ENCODE measurements around the gene ZNRF3. TPM values are rescaled to one million over a fixed set of nuclear protein-coding genes. Genes with fewer than 3 reads are reported as not detected.
"Not testable (repeated sequence)": the region's sequence is repeated elsewhere in the genome, so short reads cannot be mapped to it uniquely, and the experiment has no call there.

Gene ZNRF3
- total and polyA plus RNA-seq, 5 donors = 4.0 to 9.4 (median 8.4) TPM

DNA sequence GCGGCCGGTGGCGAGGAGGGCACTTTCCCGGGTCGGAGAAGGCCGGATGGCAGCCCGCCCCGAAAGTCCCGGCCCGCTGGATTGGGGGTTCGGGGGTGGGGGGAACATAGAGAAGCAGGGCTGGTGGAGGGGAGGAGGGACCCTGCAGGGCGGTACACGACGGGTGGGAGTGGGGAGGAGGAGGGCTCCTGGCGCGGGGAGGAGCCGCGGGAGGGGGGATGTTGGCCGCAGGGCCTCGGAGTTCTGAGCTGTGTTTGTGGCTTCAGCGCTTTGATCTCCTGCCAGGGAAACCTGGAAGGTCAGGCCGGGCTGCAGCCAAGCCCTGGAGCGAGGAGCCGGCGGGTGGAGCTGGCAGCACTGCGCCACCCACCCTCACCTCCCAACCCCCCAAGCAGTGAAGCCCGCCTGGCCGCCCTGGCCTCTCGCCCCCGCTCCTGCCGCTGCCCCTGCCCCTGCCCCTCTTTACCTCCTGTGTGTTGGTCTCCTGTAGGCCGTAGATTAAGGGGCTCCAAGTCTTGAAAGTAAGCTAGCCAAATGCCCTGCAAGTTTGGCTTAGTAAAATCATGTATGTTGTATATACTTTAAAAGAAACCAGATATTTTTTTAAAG, 147.3 kb downstream of the ZNRF3 start:
- H3K4me3 ChIP-seq (ENCODE audit: low read length) = peak overlapping the region; percentile 63
- H3K9me3 ChIP-seq (ENCODE audit: control insufficient read depth, low read length) = no peaks in the 10 kb centered on the region
- WGBS = 6% methylated on average over 32 of the region's 32 CpGs
- H3K27me3 ChIP-seq (ENCODE audit: control insufficient read depth, insufficient read depth) = no peaks in the 10 kb centered on the region
- H3K27ac ChIP-seq (ENCODE audit: low read length) = no peak overlapping the region
- intact Hi-C loops (cut with DNase I) = loop anchor here in 1 of 4 donors (5.0 kb wide), 1 partner anchor 148 kb away; the partner anchor contains the start of gene ZNRF3
- DNase-seq = peak; percentile 80 to 86 (median 86)
- H3K4me1 ChIP-seq (ENCODE audit: control insufficient read depth, insufficient read depth, low read length) = peaks cover 4% of the 10 kb centered on the region
- ATAC-seq = peak; percentile 85 to 88

DNA sequence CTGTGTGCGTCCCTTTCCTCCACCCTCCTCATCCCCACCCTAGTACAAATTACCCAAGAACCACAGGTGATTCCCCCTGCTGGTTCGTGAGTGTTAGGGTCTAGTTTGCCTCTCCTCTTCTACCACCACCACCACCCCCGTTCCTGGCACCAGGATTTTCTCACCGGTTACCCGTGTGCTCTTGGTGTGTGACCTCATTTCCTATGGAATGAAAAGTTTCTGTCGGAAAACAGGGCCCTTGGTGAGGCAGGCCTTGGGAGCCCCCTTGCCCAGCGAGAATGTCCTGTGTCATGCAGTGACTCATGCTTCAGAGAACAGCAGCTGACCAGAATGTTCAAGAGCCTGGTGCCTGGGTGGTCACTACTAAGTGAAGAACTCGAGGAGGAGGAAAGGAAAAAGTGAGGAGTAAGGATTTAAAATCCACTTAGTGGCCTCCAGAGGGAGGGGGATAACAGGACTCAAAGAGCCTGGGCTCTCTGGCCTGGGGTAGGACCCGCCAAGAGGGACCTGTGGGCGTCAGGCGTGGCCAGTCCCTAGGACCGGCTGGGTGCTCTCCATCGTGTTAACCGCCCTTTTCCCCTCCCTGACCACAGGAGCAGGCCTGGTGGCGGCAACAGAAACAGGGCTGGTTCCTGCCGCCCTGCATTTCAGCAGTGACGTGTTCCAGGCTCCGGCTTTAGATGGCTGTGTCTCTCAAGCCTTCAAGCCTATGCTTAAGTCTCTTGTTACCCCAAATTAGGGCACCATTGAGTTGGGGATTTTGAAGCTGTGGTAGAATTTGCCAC, 148.0 kb downstream of the ZNRF3 start:
- no peaks in the 10 kb centered on the region for H3K27me3 ChIP-seq (ENCODE audit: control insufficient read depth, insufficient read depth)
- intact Hi-C loops (cut with DNase I) = loop anchor here in 1 of 4 donors (5.0 kb wide), 1 partner anchor 149 kb away; the partner anchor contains the start of gene ZNRF3
- DNase-seq = peak in 2 of 3 donors; percentile 70 to 78

DNA sequence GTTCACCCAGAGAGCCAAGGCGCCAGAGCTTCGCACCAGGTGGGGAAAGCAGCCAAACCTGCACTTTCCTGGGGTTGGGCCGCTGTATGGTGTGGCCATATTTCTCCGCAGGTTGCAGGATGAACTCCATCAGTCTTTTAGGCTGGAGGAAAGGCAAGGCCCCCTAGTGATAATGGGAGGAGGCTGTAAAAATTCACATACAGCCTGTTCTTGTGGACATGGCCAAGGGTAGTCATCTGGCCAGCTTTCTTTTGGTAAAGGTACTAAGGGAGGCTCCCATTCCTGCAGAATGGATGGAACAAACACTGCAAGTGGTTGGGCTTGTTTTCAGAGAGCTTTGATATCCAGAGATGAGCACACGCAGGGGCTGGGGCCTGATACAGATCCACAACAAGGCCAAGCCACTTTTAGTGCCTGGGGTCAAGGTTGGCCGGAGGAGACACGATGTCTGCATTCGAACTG, 148.7 kb downstream of the ZNRF3 start:
- no peaks in the 10 kb centered on the region for H3K9me3 ChIP-seq (ENCODE audit: control insufficient read depth, low read length)
- no peak for DNase-seq
- H3K4me1 ChIP-seq (ENCODE audit: control insufficient read depth, insufficient read depth, low read length) = peaks cover 4% of the 10 kb centered on the region
- H3K4me3 ChIP-seq (ENCODE audit: low read length) = no peak overlapping the region
- intact Hi-C loops (cut with DNase I) = loop anchor here in 1 of 4 donors (5.0 kb wide), 1 partner anchor 150 kb away; the partner anchor contains the start of gene ZNRF3
- no peak for ATAC-seq
- H3K27me3 ChIP-seq (ENCODE audit: control insufficient read depth, insufficient read depth) = no peaks in the 10 kb centered on the region
- H3K27ac ChIP-seq (ENCODE audit: low read length) = peak overlapping the region; percentile 46
- 83% methylated on average over 8 of the region's 8 CpGs for WGBS

More for the DNA sequence above, 148.0 kb downstream of the ZNRF3 start:
- Histone ChIP-seq H3K9me3 (ENCODE audit: control insufficient read depth, low read length) (no peaks in the 10 kb centered on the region), H3K4me3 (ENCODE audit: low read length) (no peak overlapping the region), H3K27ac (ENCODE audit: low read length) (peak overlapping the region; percentile 46), H3K4me1 (ENCODE audit: control insufficient read depth, insufficient read depth, low read length) (peaks cover 4% of the 10 kb centered on the region)
- 51% methylated on average over 18 of the region's 18 CpGs for WGBS
- ATAC-seq = peak; percentile 86 to 94

DNA sequence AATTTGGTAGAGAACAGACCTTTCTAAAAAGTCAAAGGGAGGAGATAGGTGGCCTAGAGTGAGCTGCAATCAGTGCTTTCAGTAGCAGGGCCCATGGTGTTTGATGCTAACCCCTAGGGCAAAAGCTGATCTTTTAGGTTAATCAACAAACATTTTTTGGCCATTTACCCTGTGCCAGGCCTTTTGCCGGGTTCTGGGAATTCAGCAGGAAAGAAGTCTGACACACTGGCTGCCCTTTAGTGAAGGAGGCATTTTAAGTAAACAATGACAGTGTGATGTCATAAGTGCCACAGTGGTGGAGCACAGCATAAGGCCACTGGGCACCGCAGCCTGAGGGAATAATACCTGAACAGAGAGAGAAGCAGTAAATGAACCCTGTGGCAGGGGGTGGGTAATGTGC, 149.2 kb downstream of the ZNRF3 start:
- intact Hi-C loops (cut with DNase I) = loop anchor here in 1 of 4 donors (5.0 kb wide), 1 partner anchor 150 kb away; the partner anchor contains the start of gene ZNRF3
- H3K9me3 ChIP-seq (ENCODE audit: control insufficient read depth, low read length) = no peaks in the 10 kb centered on the region
- no peaks in the 10 kb centered on the region for H3K27me3 ChIP-seq (ENCODE audit: control insufficient read depth, insufficient read depth)
- WGBS = 79% methylated on average over 2 of the region's 2 CpGs
- ATAC-seq (no peak), DNase-seq (no peak)
- no peak overlapping the region for H3K4me3 ChIP-seq (ENCODE audit: low read length)
- H3K4me1 ChIP-seq (ENCODE audit: control insufficient read depth, insufficient read depth, low read length) = peaks cover 4% of the 10 kb centered on the region
- no peak overlapping the region for H3K27ac ChIP-seq (ENCODE audit: low read length)

DNA sequence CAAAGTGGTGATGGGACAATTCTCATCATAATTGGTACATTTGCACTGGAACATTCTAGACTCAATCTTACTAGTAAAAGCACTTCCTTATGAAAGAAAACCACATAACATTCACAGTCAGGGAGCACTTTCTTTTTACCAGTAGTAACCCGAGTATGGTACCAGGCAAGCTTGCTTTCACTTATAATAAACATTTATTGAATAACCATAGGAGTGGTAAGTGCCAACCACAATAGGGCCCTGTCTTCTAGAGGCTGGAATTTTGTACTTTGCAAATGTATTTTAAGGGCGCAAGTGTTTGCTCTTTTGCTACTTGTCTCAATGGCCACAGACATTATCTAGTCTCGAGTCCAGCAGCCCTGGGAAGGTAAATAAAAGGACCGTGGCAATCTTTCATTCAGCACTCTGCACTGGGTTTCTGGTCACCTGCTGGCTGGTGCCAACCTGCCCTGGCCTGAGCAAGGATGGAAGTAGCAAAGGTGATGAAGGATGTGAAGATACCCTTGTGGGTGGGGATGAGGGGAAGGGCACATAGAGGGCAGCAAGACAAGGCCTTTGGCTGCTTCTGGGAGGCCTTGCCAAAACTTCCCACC, 154.1 kb downstream of the ZNRF3 start:
- intact Hi-C loops (cut with DNase I) = no loop called here
- H3K4me1 ChIP-seq (ENCODE audit: control insufficient read depth, insufficient read depth, low read length) = no peaks in the 10 kb centered on the region
- 78% methylated on average over 4 of the region's 4 CpGs for WGBS
- H3K27me3 ChIP-seq (ENCODE audit: control insufficient read depth, insufficient read depth) = no peaks in the 10 kb centered on the region
- no peak overlapping the region for H3K4me3 ChIP-seq (ENCODE audit: low read length)
- no peak for ATAC-seq
- no peak for DNase-seq
- H3K9me3 ChIP-seq (ENCODE audit: control insufficient read depth, low read length) = no peaks in the 10 kb centered on the region
- H3K27ac ChIP-seq (ENCODE audit: low read length) = no peak overlapping the region

DNA sequence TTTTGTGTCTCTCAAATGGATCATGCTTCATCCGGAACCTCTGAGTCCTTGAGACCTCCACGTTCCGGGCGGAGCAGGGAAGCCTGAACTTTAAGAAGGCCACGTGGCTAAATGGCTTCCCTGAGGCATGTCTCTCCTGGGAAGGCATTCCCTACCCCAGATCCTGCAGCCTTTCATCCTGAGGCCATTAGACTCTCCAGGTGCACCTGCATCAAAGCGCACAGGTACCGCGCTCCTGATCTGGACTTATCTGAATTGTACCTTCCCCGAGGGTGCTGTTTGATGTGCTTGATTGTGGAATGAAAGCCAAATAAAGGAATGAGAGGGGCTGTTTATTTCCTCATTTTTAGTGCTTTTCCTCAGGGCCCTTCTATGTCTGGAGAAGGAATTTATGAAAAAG, 155.8 kb downstream of the ZNRF3 start:
- no peaks in the 10 kb centered on the region for H3K4me1 ChIP-seq (ENCODE audit: control insufficient read depth, insufficient read depth, low read length)
- ATAC-seq = no peak
- no peaks in the 10 kb centered on the region for H3K9me3 ChIP-seq (ENCODE audit: control insufficient read depth, low read length)
- H3K4me3 ChIP-seq (ENCODE audit: low read length) = no peak overlapping the region
- intact Hi-C loops (cut with DNase I) = no loop called here
- WGBS = 84% methylated on average over 9 of the region's 9 CpGs
- no peak overlapping the region for H3K27ac ChIP-seq (ENCODE audit: low read length)
- H3K27me3 ChIP-seq (ENCODE audit: control insufficient read depth, insufficient read depth) = no peaks in the 10 kb centered on the region
- DNase-seq = peak in 1 of 3 donors; percentile 9

DNA sequence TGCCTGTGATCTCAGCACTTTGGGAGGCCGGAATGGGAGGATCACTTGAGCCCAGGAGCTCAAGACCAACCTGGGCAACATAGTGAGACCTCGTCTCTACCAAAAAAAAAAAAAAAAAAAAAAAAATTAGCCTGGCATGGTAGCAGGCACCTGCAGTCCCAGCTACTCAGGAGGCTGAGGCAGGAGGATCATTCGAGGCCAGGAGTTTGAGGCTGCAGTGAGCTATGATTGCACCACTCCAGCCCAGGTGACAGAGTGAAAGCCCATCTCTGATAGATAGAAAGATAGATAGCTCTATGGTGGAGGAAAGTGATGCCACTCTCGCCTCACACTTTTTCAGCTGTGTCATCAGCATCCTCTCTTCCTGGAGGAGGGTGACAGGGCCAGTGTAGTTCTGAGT, 156.3 kb downstream of the ZNRF3 start:
- not testable (repeated sequence) for H3K4me1 ChIP-seq (ENCODE audit: control insufficient read depth, insufficient read depth, low read length); DNase-seq; H3K27ac ChIP-seq (ENCODE audit: low read length); ATAC-seq; H3K9me3 ChIP-seq (ENCODE audit: control insufficient read depth, low read length); H3K4me3 ChIP-seq (ENCODE audit: low read length); H3K27me3 ChIP-seq (ENCODE audit: control insufficient read depth, insufficient read depth)
- WGBS = 95% methylated on average over 4 of the region's 4 CpGs
- intact Hi-C loops (cut with DNase I) = loop anchor here (1.0 to 10.0 kb wide), 5 partner anchors 115 to 205 kb away; no protein-coding TSS in a partner anchor

DNA sequence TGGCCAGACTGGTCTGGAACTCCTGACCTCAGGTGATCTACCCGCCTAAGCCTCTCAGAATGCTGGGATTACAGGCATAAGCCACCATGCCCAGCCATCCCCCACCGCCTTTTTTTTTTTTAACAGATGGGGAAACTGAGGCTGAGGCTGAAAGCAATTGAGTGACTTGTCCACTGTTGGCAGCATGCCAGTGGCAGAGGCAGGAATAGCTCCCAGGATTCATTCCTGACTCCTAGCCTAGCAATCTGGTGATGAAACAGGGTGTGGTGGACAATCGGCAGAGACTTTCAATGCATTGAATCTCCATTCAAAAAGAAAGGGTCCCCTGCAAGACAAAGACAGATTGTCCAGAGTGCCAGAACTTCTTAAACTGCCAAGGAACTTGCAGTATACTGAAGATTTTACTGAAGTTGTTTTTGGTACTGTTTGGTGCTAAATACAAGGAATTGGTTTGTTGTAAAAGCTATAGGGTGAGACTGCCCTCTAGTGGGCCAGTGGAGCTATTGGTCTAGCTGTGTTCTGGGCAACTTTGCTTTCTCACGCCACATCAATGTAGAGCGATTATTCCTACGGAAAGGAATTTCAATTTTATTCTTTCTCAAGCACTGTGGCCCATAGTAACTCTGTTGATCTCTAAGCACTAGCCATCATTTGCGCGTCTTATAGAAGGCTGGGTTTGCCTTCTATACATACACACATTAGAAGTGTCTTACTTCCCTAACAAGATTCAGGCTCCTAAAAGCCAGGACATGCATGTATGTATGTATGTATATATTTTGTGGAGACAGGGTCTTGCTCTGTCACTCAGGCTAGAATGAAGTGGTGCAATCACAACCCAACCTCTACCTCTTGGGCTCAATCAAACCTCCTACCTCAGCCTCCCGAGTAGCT, 157.3 kb downstream of the ZNRF3 start:
- Histone ChIP-seq H3K9me3 (ENCODE audit: control insufficient read depth, low read length) (no peaks in the 10 kb centered on the region), H3K27me3 (ENCODE audit: control insufficient read depth, insufficient read depth) (no peaks in the 10 kb centered on the region), H3K27ac (ENCODE audit: low read length) (no peak overlapping the region), H3K4me3 (ENCODE audit: low read length) (no peak overlapping the region), H3K4me1 (ENCODE audit: control insufficient read depth, insufficient read depth, low read length) (no peaks in the 10 kb centered on the region)
- intact Hi-C loops (cut with DNase I) = loop anchor here (1.0 to 10.0 kb wide), 5 partner anchors 114 to 204 kb away; no protein-coding TSS in a partner anchor
- ATAC-seq = peak; percentile 87
- WGBS = 31% methylated on average over 9 of the region's 9 CpGs
- peak in 2 of 3 donors; percentile 53 to 81 for DNase-seq

DNA sequence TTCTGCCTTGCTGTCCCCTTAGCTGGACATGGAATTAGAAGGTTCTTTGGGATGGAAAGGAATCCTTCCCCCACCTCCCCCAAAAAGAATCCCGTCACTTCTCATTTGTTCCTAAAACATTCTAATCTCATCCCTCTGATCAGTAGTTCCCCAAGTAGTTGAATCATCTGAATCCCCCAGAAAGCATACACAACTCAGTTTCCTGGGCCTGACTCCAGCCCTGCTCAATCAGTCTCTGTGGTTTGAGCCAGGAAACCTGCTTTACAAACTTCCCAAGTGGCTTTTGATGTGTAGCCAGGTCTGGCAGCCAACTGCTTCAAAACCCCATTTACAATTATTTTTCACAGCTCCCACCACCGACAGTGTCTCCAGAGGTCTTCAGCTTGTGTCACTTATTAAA, 158.0 kb downstream of the ZNRF3 start:
- no peaks in the 10 kb centered on the region for H3K27me3 ChIP-seq (ENCODE audit: control insufficient read depth, insufficient read depth)
- H3K9me3 ChIP-seq (ENCODE audit: control insufficient read depth, low read length) = no peaks in the 10 kb centered on the region
- DNase-seq = peak in 1 of 3 donors; percentile 33
- intact Hi-C loops (cut with DNase I) = loop anchor here (2.0 to 10.0 kb wide), 4 partner anchors 113 to 203 kb away; no protein-coding TSS in a partner anchor
- peak in 1 of 2 donors; percentile 58 for ATAC-seq
- H3K4me3 ChIP-seq (ENCODE audit: low read length) = no peak overlapping the region
- no peaks in the 10 kb centered on the region for H3K4me1 ChIP-seq (ENCODE audit: control insufficient read depth, insufficient read depth, low read length)
- no peak overlapping the region for H3K27ac ChIP-seq (ENCODE audit: low read length)
- WGBS = 37% methylated on average over 2 of the region's 2 CpGs

Measured in right cardiac atrium (tissue), 5 donors.